GM18867 (cell line): ENCODE results near the gene CD244.
"Not testable (repeated sequence)": the region's sequence is repeated elsewhere in the genome, so short reads cannot be mapped to it uniquely, and the experiment has no call there.

Experiments used
- ATAC-seq: cut with Tn5 transposase; IDR thresholded peaks from one replicate; pipeline ENCODE4 v1.9.1; 2021; ENCODE audit warnings: mild to moderate bottlenecking, moderate library complexity; ENCODE audit not compliant: unreplicated experiment

Gene CD244

DNA sequence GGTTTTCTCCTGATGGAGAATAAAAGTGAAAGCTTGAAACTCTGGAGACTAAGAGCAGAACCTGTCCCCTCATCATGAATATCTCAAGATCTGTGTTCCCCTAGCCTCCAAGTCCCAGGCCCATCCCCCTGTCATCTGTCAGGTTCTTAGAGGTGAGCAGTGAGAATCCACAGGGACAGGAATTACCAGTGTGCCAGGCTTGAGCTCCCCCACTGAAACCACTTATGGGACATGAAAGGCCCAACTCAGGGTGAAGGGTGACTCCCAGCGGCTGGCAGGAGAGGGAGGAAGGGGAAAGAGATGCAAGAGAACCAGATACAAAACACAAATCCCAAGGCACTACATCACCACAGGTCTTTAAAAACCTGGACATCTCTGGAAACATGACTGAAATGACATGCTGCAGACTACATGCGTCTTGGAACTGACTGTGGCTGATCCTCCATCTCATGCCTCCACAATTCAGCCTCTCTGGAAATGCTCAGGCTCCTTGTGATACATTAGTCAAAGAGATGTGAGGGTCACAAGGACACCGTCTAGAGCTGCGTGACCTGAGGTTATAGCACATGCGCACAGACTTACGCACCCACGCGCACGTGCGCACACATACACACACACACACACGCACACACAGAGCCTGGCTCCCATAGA is 73.5 kb downstream of the CD244 start:
- ATAC-seq, result peak; percentile 27

DNA sequence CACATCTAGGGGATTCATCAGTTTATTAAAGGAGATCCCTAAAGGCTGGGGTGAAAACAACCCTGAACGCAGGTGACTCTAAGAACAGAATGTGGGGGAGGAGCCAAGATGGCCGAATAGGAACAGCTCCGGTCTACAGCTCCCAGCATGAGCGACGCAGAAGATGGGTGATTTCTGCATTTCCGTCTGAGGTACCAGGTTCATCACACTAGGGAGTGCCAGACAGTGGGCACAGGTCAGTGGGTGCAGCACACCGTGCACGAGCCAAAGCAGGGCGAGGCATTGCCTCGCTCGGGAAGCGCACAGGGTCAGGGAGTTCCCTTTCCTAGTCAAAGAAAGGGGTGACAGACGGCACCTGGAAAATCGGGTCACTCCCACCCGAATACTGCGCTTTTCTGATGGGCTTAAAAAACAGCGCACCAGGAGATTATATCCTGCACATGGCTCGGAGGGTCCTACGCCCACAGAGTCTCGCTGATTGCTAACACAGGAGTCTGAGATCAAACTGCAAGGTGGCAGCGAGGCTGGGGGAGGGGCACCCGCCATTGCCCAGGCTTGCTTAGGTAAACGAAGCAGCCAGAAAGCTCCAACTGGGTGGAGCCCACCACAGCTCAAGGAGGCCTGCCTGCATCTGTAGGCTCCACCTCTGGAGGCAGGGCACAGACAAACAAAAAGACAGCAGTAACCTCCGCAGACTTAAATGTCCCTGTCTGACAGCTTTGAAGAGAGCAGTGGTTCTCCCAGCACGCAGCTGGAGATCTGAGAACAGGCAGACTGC is 79.5 kb downstream of the CD244 start:
- not testable (repeated sequence) for ATAC-seq

DNA sequence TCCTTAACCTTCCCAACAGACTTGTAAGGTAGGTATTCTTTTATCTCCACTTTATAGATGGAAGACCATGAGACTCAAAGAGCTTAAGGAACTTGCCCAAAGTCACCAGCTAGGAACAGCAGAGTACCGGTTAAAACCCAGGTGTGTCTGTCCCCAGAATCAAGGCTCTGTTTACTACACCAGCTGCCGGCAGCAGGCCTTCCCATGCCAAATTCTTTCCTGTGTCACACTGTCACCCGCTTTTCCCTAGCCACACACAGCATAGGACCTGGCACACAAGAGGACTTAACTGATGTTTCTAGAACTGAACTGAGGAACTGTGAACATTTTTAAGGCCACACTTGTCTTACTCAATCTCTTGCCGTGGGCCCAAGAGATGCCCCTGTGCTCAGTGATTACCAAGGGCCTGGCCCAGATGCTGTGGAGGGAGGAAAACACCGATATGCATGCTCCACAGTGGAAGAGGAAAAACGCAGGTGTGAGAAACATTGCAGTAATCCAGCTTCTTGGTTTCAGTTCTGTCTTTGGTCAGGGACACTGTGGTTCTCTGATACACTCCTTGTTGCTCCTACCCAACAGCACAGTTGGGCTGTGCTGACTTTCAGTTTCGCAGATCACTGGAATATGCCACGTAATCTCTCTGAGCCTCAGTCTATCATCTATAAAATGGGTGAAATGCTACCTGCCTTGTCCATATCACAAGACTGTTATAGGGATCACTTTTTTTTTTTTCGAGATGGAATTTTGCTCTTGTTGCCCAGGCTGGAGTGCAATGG is 80.6 kb downstream of the CD244 start:
- peak; percentile 85 for ATAC-seq

DNA sequence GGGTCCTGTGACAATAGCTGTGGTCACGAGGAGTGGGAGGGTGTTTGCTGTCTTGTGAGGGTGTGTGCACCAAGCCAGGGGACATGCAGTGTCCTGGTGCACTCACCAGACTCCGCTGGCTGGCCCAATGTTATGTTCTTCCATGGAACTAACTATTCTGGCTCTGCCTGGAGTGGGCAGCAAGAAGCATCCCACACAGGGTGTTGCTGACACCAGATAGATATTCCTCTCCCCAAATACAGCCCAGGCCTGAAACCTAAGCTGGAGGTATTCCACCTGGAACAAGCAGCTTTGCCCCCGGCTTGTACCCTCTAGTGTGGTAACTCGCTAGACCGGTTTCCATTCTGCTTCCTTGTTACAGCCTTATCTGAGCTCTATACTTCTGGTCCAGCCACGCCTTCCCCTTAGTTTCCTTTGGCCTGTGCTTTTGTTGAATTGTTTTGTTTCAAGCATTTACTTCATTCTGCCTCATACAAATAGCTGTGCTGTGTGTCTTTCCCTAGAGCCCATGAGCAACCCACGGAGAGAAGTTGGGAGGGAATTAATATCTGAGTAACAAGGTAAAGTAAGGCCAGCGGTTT is 81.4 kb downstream of the CD244 start:
- no peak for ATAC-seq

DNA sequence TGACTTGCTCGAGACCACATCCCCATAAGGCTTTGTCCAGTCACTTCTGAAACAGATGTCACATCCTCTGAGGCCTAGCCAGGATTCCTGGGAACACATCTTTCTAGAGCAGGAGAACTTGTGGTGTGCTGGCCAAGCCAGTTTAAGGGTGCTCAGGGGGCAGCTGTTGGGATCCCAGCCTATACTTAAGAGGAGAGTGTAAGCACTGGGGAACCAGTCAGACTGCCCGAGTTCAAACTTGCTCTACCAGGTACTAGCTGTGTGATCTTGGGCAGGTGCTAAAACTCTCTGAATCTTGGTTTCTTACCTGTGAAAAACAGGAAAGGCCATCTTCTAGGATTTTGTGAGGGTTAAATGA is 82.3 kb downstream of the CD244 start:
- ATAC-seq, result no peak
